Measurements from ENCODE around the gene FOXC1. TPM values are rescaled to one million over a fixed set of nuclear protein-coding genes. Genes with fewer than 3 reads are reported as not detected.

FOXC1 gene
- total RNA-seq, 2 donors from 2014 or later: 7.1 to 10.1 TPM

DNA sequence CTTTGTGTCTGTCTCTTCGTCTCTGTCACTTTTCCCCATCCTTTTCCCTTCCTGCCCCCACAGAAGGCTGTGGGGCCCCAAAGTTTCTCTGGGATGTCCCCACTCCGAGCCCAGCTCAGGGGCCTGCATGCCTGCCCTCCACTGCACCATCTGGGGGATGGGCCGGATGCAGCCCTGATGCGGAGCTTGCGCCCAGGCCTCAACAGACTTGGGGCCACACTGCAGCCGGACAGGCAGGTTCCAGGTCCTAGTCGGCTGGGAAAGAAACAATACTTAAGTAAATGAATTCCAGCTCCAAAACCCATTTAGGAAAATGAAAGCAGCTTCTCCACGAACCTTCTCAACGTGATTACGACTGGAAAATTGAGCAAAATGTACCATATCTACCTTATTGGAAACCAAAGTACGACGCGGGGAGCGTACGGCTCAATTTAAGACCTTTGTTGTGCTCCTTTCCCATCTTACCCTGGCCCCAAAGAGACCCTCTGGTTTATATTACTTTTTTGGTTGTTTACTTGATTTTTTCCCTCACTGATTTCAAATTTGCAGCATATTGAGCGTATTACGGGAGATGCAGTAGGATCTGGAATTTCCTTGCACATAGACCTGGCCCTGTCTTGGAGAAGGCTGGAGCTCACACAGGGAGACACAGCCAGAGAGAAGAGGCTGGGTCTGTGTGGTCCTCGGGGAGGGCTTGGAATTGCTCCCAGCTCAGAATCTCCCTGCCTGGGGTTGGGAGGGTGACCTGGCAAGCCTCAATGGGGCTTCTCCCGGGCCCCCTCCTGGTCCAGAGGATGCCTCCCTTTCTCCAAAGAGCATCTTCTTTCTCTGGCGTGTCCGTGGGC, 8.0 kb downstream of the FOXC1 start:
- peak; percentile 57 for DNase-seq
- H3K4me1 Mint-ChIP-seq: peaks cover 11% of the 10 kb centered on the region

GRCh38 chr6:1618311-1619097, 8.8 kb downstream of the FOXC1 start:
- peaks cover 97% of the 10 kb centered on the region for H3K27me3 ChIP-seq (ENCODE audit: control insufficient read depth, insufficient read depth, low read length, poor library complexity, severe bottlenecking)
- H3K27ac Mint-ChIP-seq: no peak overlapping the region

More for the DNA sequence above, 8.0 kb downstream of the FOXC1 start:
- no peak for TF ChIP-seq CTCF (conservative IDR thresholded peaks at IDR 0.05)
- Histone ChIP-seq H3K9me3 (ENCODE audit: control insufficient read depth, low read length) (no peaks in the 10 kb centered on the region), H3K9ac (ENCODE audit: extremely low read depth, low read length, poor library complexity, severe bottlenecking) (no peak overlapping the region), H3K27me3 (ENCODE audit: control insufficient read depth, insufficient read depth, low read length, poor library complexity, severe bottlenecking) (peaks cover 97% of the 10 kb centered on the region), H3K36me3 (ENCODE audit: control insufficient read depth, insufficient read depth, low read length) (no peaks in the 10 kb centered on the region), H3K27ac (ENCODE audit: low read depth, low read length) (no peak overlapping the region), H3K4me1 (ENCODE audit: control insufficient read depth, insufficient read depth, low read length) (no peaks in the 10 kb centered on the region), H3K4me3 (ENCODE audit: low read length) (no peak overlapping the region)
- Mint-ChIP-seq H3K36me3 (ENCODE audit: low read depth) (peaks cover 9% of the 10 kb centered on the region), H3K9me3 (no peaks in the 10 kb centered on the region), H3K4me3 (no peak overlapping the region), H3K27ac (no peak overlapping the region), H3K27me3 (ENCODE audit: insufficient read depth) (peaks cover 88% of the 10 kb centered on the region)
- WGBS, 2 experiments (ENCODE audit: insufficient coverage in 1 of 2, insufficient read length in 1 of 2): 64 to 76% methylated on average over 13 to 21 of the region's 21 CpGs

More at GRCh38 chr6:1618311-1619097, 8.8 kb downstream of the FOXC1 start:
- Mint-ChIP-seq H3K4me1 (peaks cover 14% of the 10 kb centered on the region), H3K4me3 (peak overlapping the region; percentile 23), H3K27me3 (ENCODE audit: insufficient read depth) (peaks cover 88% of the 10 kb centered on the region), H3K36me3 (ENCODE audit: low read depth) (peaks cover 12% of the 10 kb centered on the region), H3K9me3 (no peaks in the 10 kb centered on the region)
- no peak for TF ChIP-seq CTCF (conservative IDR thresholded peaks at IDR 0.05)
- Histone ChIP-seq H3K27ac (ENCODE audit: low read depth, low read length) (no peak overlapping the region), H3K4me3 (ENCODE audit: low read length) (no peak overlapping the region), H3K9ac (ENCODE audit: extremely low read depth, low read length, poor library complexity, severe bottlenecking) (no peak overlapping the region), H3K4me1 (ENCODE audit: control insufficient read depth, insufficient read depth, low read length) (peaks cover 2% of the 10 kb centered on the region), H3K9me3 (ENCODE audit: control insufficient read depth, low read length) (no peaks in the 10 kb centered on the region), H3K36me3 (ENCODE audit: control insufficient read depth, insufficient read depth, low read length) (no peaks in the 10 kb centered on the region)
- 26 to 53% methylated on average over 11 to 28 of the region's 31 CpGs for WGBS, 2 experiments (ENCODE audit: insufficient coverage in 1 of 2, insufficient read length in 1 of 2)
- peak; percentile 54 for DNase-seq

All from endodermal cell (in vitro differentiated cells).